PC-3 (cell line): Measurements from ENCODE around the gene PRKRIP1. TPM values are rescaled to one million over a fixed set of nuclear protein-coding genes. Genes with fewer than 3 reads are reported as not detected.

Source experiments
- ATAC-seq: fragments of 200-7000 bp; cut with Tn5 transposase; 2 replicates; pipeline ENCODE4 v1.9.1; 2020; ENCODE audit warnings: mild to moderate bottlenecking, moderate library complexity
- BruUV-seq: library from RNA; stranded (reverse); fragments of 400-500 nt; replicated peaks from 2 replicates; lab custom pipeline; 2021; lab: Mats Ljungman, UMichigan
- CTCF ChIA-PET: fragments of 300-600 bp; sonication (Branson Sonifier 250); formaldehyde crosslinking; loops from one replicate; lab custom pipeline; 2022; ENCODE audit warnings: antibody characterized with exemption; lab: Charles Lee
- POLR2A ChIA-PET: fragments of 300-600 bp; sonication (Branson Sonifier 250); formaldehyde crosslinking; loops from one replicate; lab custom pipeline; 2022; ENCODE audit warnings: antibody characterized with exemption; ENCODE audit not compliant: unreplicated experiment; lab: Charles Lee
- DNase-seq: peaks from one replicate; pipeline ENCODE4 v3.0.0-alpha.2; 2015
- H2AFZ ChIP-seq: fragments of 300-600 bp; sonication (generic); 2 replicates; pipeline ENCODE4 v1.6.0; 2016; ENCODE audit warnings: antibody characterized with exemption, low read length
- H3F3A ChIP-seq: fragments of 300-600 bp; sonication (generic); one replicate; pipeline ENCODE4 v1.6.0; 2017; ENCODE audit warnings: antibody characterized with exemption, low read length, control low read depth, mild to moderate bottlenecking; ENCODE audit not compliant: unreplicated experiment
- H3K27ac ChIP-seq: fragments of 300-600 bp; sonication (generic); 2 replicates; pipeline ENCODE4 v1.5.1; 2016; ENCODE audit warnings: mild to moderate bottlenecking, low read length
- H3K27me3 ChIP-seq: fragments of 300-600 bp; sonication (generic); 2 replicates; pipeline ENCODE4 v1.6.1; 2016; ENCODE audit warnings: low read length, mixed read lengths
- H3K36me3 ChIP-seq: fragments of 300-600 bp; sonication (generic); 2 replicates; pipeline ENCODE4 v1.6.1; 2016; ENCODE audit warnings: low read depth, mixed run types, low read length, mixed read lengths
- H3K4me1 ChIP-seq: fragments of 300-600 bp; sonication (generic); 2 replicates; pipeline ENCODE4 v1.5.1; 2016; ENCODE audit warnings: low read length; ENCODE audit not compliant: insufficient read depth
- H3K4me2 ChIP-seq: fragments of 300-600 bp; sonication (generic); 2 replicates; pipeline ENCODE4 v1.6.0; 2016; ENCODE audit warnings: low read length
- H3K4me3 ChIP-seq: fragments of 300-600 bp; sonication (generic); 2 replicates; pipeline ENCODE4 v1.5.1; 2016; ENCODE audit warnings: mild to moderate bottlenecking, low read length, mixed read lengths
- H3K79me2 ChIP-seq: fragments of 300-600 bp; sonication (generic); 2 replicates; pipeline ENCODE4 v1.6.1; 2017; ENCODE audit warnings: low read length, mixed read lengths
- H3K9ac ChIP-seq: fragments of 300-600 bp; sonication (generic); 2 replicates; pipeline ENCODE4 v1.6.0; 2016; ENCODE audit warnings: mild to moderate bottlenecking, low read length
- H3K9me2 ChIP-seq: fragments of 300-600 bp; sonication (generic); replicated peaks from 2 replicates; pipeline ENCODE4 v1.6.1; 2016; ENCODE audit warnings: mixed run types, low read length, mixed read lengths
- H3K9me3 ChIP-seq: fragments of 300-600 bp; sonication (generic); 2 replicates; pipeline ENCODE4 v1.6.1; 2016; ENCODE audit warnings: low read length, mixed read lengths
- H4K20me1 ChIP-seq: fragments of 300-600 bp; sonication (generic); 2 replicates; pipeline ENCODE4 v1.6.1; 2016; ENCODE audit warnings: low read length, mixed read lengths
- EZH2 ChIP-seq: fragments of 300-600 bp; sonication (generic); IDR thresholded peaks from one replicate; pipeline ENCODE4 v1.6.1; 2017; ENCODE audit warnings: antibody characterized with exemption, mild to moderate bottlenecking, low read length; ENCODE audit not compliant: unreplicated experiment
- EZH2phosphoT487 ChIP-seq: fragments of 300-600 bp; sonication (generic); IDR thresholded peaks from 2 replicates; pipeline ENCODE4 v1.6.1; 2018; ENCODE audit warnings: mild to moderate bottlenecking, antibody characterized with exemption, low read length, borderline replicate concordance
- intact Hi-C: fragments of 100-400 bp; cut with micrococcal nuclease; formaldehyde crosslinking; loops from 2 replicates; pipeline ENCODE4 v1.9.0; 2023
- total RNA-seq: library from RNA; depleted of rRNA; stranded (reverse); fragments of >200 nt; gene quantifications from 2 replicates; pipeline ENCODE4 v1.2.3, GENCODE V29; 2014
- TF ChIP-seq, protein P1 (sequence below): fragments of 300-600 bp; sonication (generic); conservative IDR thresholded peaks from 2 replicates; pipeline ENCODE4 v1.5.1; 2017; ENCODE audit warnings: antibody characterized with exemption, low read depth, mild to moderate bottlenecking, low read length

PRKRIP1 gene
- total RNA-seq, 1 experiment from 2014 or later = 28.9 TPM

DNA sequence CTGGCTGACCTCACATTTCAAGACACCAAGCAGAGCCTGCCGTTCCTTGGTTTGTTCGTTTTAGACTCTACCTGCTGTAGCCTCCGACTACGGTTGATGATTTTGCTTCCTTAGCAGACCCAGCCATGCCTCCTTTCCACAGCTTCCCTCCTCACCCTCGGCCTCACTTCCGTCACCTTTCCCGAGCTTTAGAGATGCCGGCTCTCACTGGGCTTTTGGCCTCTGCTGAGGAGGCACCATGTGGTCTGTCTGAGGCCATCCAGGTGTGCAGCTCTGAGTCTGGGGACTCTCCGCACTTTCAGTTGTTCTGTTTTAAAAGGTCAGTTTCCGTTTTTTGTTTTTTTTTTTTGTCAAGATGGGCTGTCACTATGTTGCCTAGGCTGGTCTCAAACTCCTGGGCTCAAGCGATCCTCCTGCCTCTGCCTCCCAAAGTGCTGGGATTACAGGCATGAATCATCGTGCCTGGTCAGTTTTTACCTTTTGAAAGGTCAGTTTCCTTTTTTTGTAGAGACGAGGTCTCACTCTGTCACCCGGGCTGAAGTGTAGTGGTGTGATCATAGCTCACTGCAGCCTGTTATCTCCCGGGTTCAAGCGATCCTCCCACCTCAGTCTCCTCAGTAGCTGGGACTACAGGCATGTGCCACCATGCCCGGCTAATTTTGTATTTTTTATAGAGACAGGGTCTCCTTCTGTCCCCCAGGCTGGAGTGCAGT, 49.0 kb downstream of the PRKRIP1 start:
- H3K4me3 ChIP-seq = no peak overlapping the region
- no peak overlapping the region for H3K9ac ChIP-seq
- no peak overlapping the region for H3K4me2 ChIP-seq
- ChIA-PET CTCF (no interaction called here), POLR2A (no interaction called here)
- no peaks in the 10 kb centered on the region for H3K36me3 ChIP-seq
- H3K79me2 ChIP-seq = no peaks in the 10 kb centered on the region
- H2AFZ ChIP-seq = no peak overlapping the region
- no peaks in the 10 kb centered on the region for H4K20me1 ChIP-seq
- no peaks in the 10 kb centered on the region for H3K9me2 ChIP-seq
- H3K9me3 ChIP-seq = no peaks in the 10 kb centered on the region
- DNase-seq (no peak), ATAC-seq (no peak)
- no TSS peak for BruUV-seq
- H3K27me3 ChIP-seq = no peaks in the 10 kb centered on the region
- intact Hi-C loops = no loop called here
- no peaks in the 10 kb centered on the region for H3F3A ChIP-seq
- no peak for TF ChIP-seq EZH2phosphoT487
- TF ChIP-seq, protein P1, sequence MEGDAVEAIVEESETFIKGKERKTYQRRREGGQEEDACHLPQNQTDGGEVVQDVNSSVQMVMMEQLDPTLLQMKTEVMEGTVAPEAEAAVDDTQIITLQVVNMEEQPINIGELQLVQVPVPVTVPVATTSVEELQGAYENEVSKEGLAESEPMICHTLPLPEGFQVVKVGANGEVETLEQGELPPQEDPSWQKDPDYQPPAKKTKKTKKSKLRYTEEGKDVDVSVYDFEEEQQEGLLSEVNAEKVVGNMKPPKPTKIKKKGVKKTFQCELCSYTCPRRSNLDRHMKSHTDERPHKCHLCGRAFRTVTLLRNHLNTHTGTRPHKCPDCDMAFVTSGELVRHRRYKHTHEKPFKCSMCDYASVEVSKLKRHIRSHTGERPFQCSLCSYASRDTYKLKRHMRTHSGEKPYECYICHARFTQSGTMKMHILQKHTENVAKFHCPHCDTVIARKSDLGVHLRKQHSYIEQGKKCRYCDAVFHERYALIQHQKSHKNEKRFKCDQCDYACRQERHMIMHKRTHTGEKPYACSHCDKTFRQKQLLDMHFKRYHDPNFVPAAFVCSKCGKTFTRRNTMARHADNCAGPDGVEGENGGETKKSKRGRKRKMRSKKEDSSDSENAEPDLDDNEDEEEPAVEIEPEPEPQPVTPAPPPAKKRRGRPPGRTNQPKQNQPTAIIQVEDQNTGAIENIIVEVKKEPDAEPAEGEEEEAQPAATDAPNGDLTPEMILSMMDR = no peak
- no peak for TF ChIP-seq EZH2
- H3K27ac ChIP-seq = no peak overlapping the region
- H3K4me1 ChIP-seq = peaks cover 12% of the 10 kb centered on the region

- POLR2A ChIA-PET = no interaction called here
- no peaks in the 10 kb centered on the region for H3K27me3 ChIP-seq
- no peaks in the 10 kb centered on the region for H3K36me3 ChIP-seq
- BruUV-seq = no TSS peak
- H2AFZ ChIP-seq = no peak overlapping the region
- H3K9me3 ChIP-seq = no peaks in the 10 kb centered on the region
- no peak overlapping the region for H3K4me3 ChIP-seq
- no peaks in the 10 kb centered on the region for H4K20me1 ChIP-seq
- H3K79me2 ChIP-seq = no peaks in the 10 kb centered on the region
- no peak overlapping the region for H3K27ac ChIP-seq
- intact Hi-C loops = no loop called here
- H3K4me2 ChIP-seq = no peak overlapping the region
- no peaks in the 10 kb centered on the region for H3K9me2 ChIP-seq
- H3K4me1 ChIP-seq = peaks cover 6% of the 10 kb centered on the region
- DNase-seq = no peak
- H3K9ac ChIP-seq = no peak overlapping the region
- H3F3A ChIP-seq = no peaks in the 10 kb centered on the region
- TF ChIP-seq EZH2phosphoT487 (no peak), EZH2 (no peak)
- TF ChIP-seq, protein P1 = no peak
- CTCF ChIA-PET = no interaction called here
- ATAC-seq = no peak
Observed at GRCh38 chr7:102445674-102446071, 49.5 kb downstream of the PRKRIP1 start.
